GM21423 (cell line): ENCODE data around the gene PKNOX2.

Experiments used
- ATAC-seq: cut with Tn5 transposase; IDR thresholded peaks from one replicate; pipeline ENCODE4 v1.9.1; 2021; ENCODE audit warnings: mild to moderate bottlenecking, moderate library complexity; ENCODE audit not compliant: unreplicated experiment

The PKNOX2 gene

DNA sequence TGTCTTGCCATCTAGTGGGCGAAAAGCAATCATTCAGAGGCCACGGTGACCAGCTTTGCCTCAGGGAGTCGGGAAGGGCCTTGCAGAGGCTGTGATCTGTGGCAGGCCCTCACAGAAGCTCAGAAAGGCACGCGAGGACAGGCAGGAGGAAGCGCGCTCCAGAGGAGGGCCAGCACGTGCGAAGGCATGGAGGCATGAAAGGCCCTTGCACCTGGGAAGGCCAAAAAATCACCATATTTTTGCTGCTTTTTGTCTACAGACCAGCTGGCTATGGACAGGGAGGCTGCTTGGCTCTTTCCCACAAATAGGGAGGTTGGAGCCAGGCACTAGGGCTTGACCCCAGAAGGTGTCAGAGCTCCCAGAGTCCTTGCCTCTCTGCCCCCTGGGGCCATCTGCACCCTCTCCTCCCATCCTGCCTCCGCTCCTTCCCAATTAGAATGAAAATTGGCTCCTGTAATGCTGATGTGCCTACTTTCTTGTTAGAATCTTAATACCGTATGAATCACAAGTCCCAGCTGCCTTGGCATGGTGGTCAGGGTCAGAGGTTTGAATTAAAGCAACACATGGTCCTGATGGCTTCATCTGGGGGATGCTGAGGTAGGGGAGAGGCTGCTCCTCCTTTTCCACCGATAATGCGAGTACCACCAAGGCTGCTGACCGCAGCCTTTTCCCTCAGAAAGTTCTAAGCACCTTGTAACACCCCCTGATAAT lies 262.4 kb downstream of the PKNOX2 start:
- no peak for ATAC-seq

DNA sequence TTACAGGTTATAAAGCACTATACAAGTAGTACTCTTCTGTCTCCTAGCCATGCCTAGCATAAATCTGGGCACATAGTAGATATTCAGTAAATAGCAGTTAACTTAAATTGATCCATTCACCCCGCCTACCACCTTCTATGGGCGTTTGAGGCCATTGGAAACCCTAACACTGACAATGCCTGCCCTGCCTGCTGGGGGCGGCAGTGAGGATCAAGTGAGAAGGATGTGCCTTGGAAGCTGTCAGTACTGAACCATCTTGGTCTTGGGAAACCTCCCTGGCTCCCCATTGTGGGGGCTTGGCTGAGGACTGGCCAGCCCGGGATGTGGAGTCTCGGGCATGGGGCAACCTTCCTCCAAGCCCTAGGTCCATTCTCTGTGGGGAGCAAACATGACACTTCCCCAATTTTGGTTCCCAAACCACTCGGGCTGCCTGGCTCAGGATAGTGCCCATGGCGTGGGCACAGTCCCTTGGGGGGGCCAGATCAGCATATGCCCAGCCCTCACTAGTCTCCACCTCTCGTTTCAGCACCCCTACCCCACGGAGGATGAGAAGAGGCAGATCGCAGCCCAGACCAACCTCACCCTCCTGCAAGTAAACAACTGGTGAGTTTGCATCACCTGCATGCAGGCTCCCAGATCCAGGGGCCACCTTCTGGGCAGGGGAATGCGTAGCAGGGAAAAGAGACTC lies 264.1 kb downstream of the PKNOX2 start:
- no peak for ATAC-seq

GRCh38 chr11:125429174-125429707 lies 264.7 kb downstream of the PKNOX2 start:
- ATAC-seq = no peak

DNA sequence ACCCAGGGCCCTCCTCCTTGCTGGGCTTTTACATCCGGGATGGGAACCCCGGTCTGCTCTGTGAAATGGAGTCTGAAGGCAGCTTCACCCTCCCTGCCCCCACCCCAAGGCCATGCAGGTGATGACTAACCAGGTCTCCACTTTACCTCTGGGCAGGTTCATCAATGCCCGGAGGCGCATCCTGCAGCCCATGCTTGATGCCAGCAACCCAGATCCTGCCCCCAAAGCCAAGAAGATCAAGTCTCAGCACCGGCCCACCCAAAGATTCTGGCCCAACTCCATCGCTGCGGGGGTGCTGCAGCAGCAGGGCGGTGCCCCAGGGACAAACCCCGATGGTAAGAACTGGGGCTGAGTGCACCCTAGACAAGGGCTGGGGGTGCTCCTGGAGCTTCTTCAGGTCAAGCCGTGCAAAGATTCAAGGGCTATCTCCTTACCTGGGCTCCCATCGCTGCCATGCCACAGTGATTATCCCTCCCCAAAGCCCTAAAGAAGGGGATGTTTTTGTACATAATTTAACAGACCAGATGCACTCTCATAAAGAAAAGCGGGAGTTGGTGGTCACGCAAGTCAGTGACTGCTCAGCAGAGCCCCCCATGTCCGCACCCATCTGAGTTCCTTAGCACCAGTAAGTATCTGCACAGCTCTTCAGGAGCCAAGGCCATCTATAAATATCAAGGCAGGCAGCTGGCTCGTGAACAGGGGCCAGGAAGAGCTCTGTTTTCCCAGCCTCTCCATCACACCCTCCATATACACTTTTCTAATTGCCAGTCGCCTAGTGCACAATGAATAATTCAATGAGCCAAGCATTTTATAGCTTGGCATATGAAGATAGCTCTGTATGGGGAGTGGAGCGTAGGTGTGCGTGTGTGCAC lies 265.5 kb downstream of the PKNOX2 start:
- ATAC-seq = no peak

DNA sequence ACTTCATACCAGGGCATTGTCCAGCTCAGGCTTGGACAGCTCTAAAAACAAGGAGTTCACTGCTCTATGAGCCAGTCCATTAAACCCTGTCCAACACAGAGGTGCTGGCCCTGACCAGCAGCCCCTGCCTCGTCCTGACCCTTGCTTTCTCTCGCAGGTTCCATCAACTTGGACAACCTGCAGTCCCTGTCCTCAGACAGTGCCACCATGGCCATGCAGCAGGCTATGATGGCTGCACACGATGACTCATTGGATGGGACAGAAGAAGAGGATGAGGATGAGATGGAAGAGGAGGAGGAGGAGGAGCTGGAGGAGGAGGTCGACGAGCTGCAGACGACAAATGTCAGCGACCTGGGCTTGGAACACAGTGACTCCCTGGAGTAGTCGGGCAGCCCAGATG lies 266.5 kb downstream of the PKNOX2 start:
- no peak for ATAC-seq

DNA sequence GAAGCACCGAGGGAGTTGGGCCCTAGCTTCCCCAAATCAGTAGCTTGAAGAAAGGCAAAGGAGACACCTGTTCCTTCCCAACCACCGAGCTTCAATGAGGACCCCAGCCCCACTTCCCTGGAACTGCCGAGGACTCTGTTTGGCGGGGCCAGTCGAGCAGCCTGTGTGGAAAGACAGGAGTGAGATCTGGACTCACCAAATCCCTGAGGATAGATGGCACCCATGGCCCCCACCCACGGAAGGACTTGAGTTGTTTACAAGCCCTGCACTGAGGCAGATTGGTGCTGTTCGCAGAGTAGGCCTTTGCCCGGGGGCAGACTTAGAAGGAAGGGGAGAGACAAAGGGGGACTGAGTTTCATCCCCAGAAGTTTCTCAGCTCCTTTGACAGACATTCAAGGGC lies 266.9 kb downstream of the PKNOX2 start:
- ATAC-seq = no peak

DNA sequence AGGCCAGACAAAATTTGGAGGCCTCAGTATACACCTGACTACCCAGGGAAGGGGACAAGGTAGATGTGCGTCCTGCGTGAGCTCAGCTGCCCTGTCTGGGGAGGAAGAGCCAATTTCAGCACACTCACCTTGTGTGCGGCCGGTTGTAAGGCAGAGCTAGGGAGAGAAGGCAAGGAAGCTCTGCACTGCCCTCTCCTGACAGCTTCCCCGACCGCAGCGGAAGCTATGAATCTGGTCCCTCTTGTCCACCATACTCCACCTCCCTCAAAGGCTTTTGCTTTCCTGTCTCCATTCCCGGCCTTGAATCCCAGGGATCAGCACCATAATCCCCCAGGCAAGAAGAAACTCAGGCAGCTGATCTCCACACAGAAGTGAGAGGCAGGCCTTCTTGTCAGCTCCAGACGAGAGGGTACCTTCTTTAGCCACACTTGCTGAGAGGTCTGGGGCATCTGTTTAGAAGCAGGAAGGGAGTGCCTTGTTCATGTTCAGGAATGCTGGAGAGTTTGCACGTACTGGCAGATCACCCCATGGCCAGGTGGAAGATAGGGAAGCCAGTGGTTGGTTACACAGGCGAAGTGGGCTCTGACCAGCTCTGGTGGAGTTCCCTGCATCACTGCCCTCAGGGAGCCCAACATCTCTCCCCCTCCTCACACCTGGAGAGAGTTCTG lies 269.0 kb downstream of the PKNOX2 start:
- no peak for ATAC-seq

- no peak for ATAC-seq
Observed at GRCh38 chr11:125435461-125436238, 271.1 kb downstream of the PKNOX2 start.

DNA sequence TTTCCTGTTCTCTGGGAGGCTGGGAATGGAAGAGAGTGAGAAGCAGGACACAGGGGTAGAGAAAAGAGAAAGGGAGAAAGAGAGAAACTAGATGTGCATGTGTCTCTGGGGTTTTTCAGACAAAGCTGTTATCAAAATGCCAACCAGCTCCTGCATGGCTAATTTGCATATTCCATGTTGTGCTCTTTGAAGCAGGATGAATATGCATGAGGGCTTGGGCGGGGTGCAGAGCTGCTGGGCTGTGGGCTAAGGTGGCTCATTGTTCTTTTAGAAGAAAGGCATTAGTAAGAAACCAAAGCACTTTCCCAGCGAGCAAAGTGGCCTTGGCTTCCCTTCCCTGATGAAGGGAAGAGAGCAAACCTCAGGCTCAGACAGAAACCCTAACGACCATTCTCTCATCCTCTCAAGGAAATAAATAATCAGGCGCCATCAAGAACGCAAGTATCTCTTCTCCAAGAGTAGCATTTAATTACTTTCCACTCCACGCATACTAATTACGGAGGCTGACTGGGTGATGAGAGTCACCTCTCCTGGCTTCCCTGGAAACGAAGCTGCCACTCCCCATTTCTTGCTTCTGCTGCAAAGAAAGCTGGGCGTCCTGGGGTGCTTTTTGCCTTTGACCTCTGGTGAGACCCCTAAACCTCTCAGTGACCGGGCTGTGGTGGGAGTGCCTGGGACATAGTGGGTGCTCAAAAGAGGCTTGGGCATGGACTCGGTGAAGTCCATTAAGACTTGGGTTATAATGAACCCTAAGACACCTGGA lies 277.3 kb downstream of the PKNOX2 start:
- ATAC-seq = no peak

DNA sequence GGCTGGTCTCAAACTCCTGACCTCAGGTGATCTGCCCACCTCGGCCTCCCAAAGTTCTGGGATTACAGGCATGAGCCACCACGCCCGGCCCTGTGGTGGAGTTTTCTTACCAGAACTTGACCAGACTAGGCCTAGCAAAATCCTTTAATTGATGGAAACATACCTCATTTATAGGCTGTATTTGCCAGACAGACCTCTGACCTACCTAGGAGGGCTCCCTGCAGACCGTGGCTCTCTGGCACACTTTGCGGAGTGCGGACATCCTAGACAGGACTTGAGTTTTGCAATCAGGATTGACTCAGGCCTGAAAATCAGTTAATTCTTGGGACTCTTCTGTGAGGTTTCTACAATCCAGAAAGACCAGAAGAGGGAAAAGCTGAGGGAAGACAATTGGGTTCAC lies 278.4 kb downstream of the PKNOX2 start:
- no peak for ATAC-seq

DNA sequence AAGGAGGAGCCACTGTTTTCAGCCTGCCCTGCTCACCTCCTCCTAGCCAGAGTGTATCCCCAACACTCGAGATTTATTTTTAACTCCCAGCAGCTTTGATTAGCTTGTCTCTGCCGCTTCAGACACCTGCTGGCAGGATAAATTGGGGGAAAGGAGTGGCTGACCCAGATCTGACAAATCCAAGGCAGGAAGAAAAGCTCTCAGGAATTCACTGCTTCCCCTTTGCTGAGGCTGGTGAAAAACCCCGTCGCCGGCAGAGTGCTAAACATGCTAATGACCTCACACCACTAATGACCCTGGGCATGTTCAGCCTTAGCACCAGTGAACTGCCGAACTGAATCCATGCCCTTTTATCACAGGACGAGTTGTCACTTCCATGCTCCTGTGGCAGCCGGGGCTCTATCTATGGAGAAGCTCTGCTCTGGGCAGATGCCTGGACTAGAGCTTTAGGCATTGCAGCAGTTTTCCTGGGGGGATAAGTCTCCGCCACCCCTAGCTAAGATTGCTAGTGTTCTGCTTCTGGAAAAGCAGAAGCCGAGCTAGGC lies 279.3 kb downstream of the PKNOX2 start:
- ATAC-seq = no peak

- ATAC-seq = no peak
Observed at GRCh38 chr11:125445731-125446130, 281.2 kb downstream of the PKNOX2 start.

DNA sequence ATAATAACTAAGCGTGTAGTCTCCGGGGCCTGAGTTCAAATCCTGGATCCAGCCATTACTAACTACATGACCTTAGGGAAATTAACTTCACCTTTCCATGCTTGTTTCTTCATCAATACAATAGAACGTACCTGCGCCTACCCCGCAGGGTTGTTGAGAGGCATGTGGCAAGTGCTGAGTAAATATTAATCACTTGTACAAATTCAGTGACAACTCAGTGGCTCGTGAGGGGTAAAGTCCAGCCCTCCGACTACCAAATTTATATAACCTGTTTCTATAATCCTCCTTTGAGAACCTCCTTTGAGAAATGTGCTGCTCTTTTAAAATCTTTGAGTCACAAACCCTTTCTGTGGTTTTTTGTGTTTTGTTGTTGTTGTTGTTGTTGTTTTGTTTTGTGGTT lies 281.7 kb downstream of the PKNOX2 start:
- no peak for ATAC-seq

DNA sequence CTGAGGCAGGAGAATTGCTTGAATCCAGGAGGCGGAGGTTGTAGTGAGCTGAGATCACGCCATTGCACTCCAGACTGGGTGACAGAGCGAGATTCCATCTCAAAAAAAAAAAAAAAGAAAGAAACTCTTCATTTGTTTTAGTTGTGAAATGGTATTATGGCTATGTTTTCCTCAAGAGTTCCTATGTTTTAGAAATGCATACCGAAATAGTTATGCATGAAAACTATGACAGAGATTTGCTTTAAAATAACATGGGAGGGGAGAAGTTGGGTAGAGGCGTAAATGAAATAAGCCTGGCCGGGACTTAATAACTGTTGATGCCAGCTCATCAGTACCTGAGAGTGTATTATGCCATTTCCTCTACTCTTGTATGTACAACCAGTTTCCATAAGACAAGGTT lies 283.2 kb downstream of the PKNOX2 start:
- no peak for ATAC-seq

DNA sequence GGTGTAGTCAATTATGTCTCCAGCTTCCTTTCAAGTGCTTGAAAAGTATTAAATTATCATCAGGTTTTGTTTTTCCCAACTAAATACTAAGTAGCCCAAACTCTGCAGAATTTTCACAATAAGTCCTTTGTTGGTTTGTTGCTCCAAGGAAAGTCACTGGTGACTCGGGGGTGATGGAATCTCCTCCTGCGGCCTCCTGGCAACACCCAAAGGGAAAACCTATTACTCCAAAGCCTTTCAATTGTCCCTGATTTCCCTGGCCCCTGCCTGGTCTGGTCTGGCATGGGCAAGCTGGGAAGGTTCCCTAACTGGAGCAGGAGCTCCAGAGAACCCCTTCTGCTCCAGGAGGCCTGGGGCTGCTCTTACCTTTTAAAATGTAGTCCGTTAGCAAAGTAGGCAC lies 283.6 kb downstream of the PKNOX2 start:
- ATAC-seq = no peak

DNA sequence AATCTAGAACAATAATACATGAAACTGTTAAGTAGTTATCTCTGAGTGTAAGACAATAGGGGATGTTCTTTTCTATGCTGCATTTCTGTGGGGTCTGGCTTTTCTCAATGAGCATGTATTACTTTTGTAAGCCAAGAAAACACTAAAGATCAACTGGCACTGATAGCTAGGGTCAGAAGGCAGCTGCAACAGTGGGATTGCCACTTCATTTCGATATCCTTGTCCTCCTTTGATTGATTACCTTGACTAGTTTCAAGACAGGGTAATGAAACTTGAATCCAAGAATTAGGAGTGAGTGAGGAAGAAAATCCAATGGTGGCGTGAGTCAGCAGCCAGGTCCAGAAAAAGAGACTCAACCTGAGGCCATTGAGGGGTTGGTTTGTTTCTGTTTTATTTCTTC lies 285.0 kb downstream of the PKNOX2 start:
- no peak for ATAC-seq

- ATAC-seq = peak; percentile 51
Observed at GRCh38 chr11:125451400-125452124, 287.0 kb downstream of the PKNOX2 start.

GRCh38 chr11:125452125-125452470 lies 287.5 kb downstream of the PKNOX2 start:
- ATAC-seq = no peak

GRCh38 chr11:125454047-125454446 lies 289.5 kb downstream of the PKNOX2 start:
- no peak for ATAC-seq
